SK-N-SH treated with all-trans-retinoic acid at 6 μM for 48 hours (cell line): ENCODE data around the gene NFIX.

Source experiments
- ATAC-seq: fragments of 200-7000 bp; cut with Tn5 transposase; 3 replicates; pipeline ENCODE4 v1.9.1; 2020; ENCODE audit warnings: mild to moderate bottlenecking, moderate library complexity
- ARNTL ChIP-seq: fragments of 450-650 bp; formaldehyde crosslinking; IDR thresholded peaks from 2 replicates; pipeline ENCODE4 v1.5.0; 2020; ENCODE audit warnings: low read depth, mild to moderate bottlenecking, moderate library complexity, borderline replicate concordance
- BACH2 ChIP-seq: fragments of 250-450 bp; sonication (Bioruptor Pico); IDR thresholded peaks from 2 replicates; pipeline ENCODE4 v1.9.0; 2021; ENCODE audit warnings: mild to moderate bottlenecking, borderline replicate concordance
- CREB5 ChIP-seq: fragments of 250-450 bp; sonication (Bioruptor Pico); IDR thresholded peaks from 2 replicates; pipeline ENCODE4 v1.5.1; 2020; ENCODE audit warnings: low read depth, mild to moderate bottlenecking, moderate library complexity
- CSDC2 ChIP-seq: fragments of 250-450 bp; sonication (Bioruptor Pico); IDR thresholded peaks from 2 replicates; pipeline ENCODE4 v1.5.0; 2020; ENCODE audit warnings: mild to moderate bottlenecking, moderate library complexity
- CSRNP3 ChIP-seq: fragments of 250-450 bp; sonication (Bioruptor Pico); IDR thresholded peaks from 2 replicates; pipeline ENCODE4 v1.5.1; 2021; ENCODE audit warnings: mild to moderate bottlenecking, moderate library complexity
- ESRRG ChIP-seq: fragments of 250-450 bp; sonication (Bioruptor Pico); IDR thresholded peaks from 2 replicates; pipeline ENCODE4 v1.6.1; 2021; ENCODE audit warnings: mild to moderate bottlenecking
- GLIS3 ChIP-seq: fragments of 250-450 bp; sonication (Bioruptor Pico); IDR thresholded peaks from 2 replicates; pipeline ENCODE4 v1.5.0; 2020; ENCODE audit warnings: mild to moderate bottlenecking, moderate library complexity
- ISL1 ChIP-seq: fragments of 250-450 bp; sonication (Bioruptor Pico); IDR thresholded peaks from 2 replicates; pipeline ENCODE4 v2.1.2; 2022; ENCODE audit warnings: mild to moderate bottlenecking, moderate library complexity
- OSR1 ChIP-seq: fragments of 250-450 bp; sonication (Bioruptor Pico); IDR thresholded peaks from 2 replicates; pipeline ENCODE4 v1.8.0; 2022; ENCODE audit warnings: moderate library complexity, mild to moderate bottlenecking, inconsistent platforms
- PATZ1 ChIP-seq: fragments of 250-450 bp; sonication (Bioruptor Pico); IDR thresholded peaks from 2 replicates; pipeline ENCODE4 v1.8.0; 2020; ENCODE audit warnings: mild to moderate bottlenecking, moderate library complexity, borderline replicate concordance
- PPARA ChIP-seq: fragments of 250-450 bp; sonication (Bioruptor Pico); IDR thresholded peaks from 2 replicates; pipeline ENCODE4 v1.5.0; 2020; ENCODE audit warnings: mild to moderate bottlenecking, borderline replicate concordance
- RARB ChIP-seq: fragments of 250-450 bp; sonication (Bioruptor Pico); IDR thresholded peaks from 2 replicates; pipeline ENCODE4 v1.8.0; 2021; ENCODE audit warnings: mild to moderate bottlenecking, moderate library complexity
- SNAI2 ChIP-seq: fragments of 250-450 bp; sonication (Bioruptor Pico); IDR thresholded peaks from 2 replicates; pipeline ENCODE4 v1.5.0; 2020; ENCODE audit warnings: mild to moderate bottlenecking, moderate library complexity
- TCF4 ChIP-seq: fragments of 250-450 bp; sonication (Bioruptor Pico); IDR thresholded peaks from 2 replicates; pipeline ENCODE4 v1.8.0; 2021; ENCODE audit warnings: mild to moderate bottlenecking, moderate library complexity, borderline replicate concordance
- TOX ChIP-seq: fragments of 250-450 bp; sonication (Bioruptor Pico); IDR thresholded peaks from 2 replicates; pipeline ENCODE4 v1.8.0; 2021; ENCODE audit warnings: mild to moderate bottlenecking, moderate library complexity, borderline replicate concordance
- TSHZ2 ChIP-seq: fragments of 250-450 bp; sonication (Bioruptor Pico); IDR thresholded peaks from 2 replicates; pipeline ENCODE4 v1.5.0; 2020; ENCODE audit warnings: mild to moderate bottlenecking, moderate library complexity
- ZC3H10 ChIP-seq: fragments of 250-450 bp; sonication (Bioruptor Pico); IDR thresholded peaks from 2 replicates; pipeline ENCODE4 v1.5.1; 2021; ENCODE audit warnings: mild to moderate bottlenecking, moderate library complexity
- ZFP3 ChIP-seq: fragments of 250-450 bp; sonication (Bioruptor Pico); IDR thresholded peaks from 2 replicates; pipeline ENCODE4 v1.5.0; 2020; ENCODE audit warnings: mild to moderate bottlenecking, moderate library complexity
- ZFP30 ChIP-seq: fragments of 450-650 bp; formaldehyde crosslinking; IDR thresholded peaks from 2 replicates; pipeline ENCODE4 v1.5.0; 2022; ENCODE audit warnings: mild to moderate bottlenecking, moderate library complexity
- ZNF565 ChIP-seq: fragments of 450-650 bp; formaldehyde crosslinking; conservative IDR thresholded peaks from 2 replicates; pipeline ENCODE4 v1.5.0; 2020; ENCODE audit warnings: low read depth, mild to moderate bottlenecking, moderate library complexity
- ZNF70 ChIP-seq: fragments of 450-650 bp; formaldehyde crosslinking; IDR thresholded peaks from 2 replicates; pipeline ENCODE4 v1.5.0; 2020; ENCODE audit warnings: mild to moderate bottlenecking, moderate library complexity
- ZNF8 ChIP-seq: fragments of 450-650 bp; formaldehyde crosslinking; IDR thresholded peaks from 2 replicates; pipeline ENCODE4 v1.5.0; 2020; ENCODE audit warnings: mild to moderate bottlenecking, moderate library complexity

The NFIX gene

GRCh38 chr19:13099073-13099999 is 104.1 kb downstream of the NFIX start:
- no peak for ATAC-seq
- no peak for TF ChIP-seq GLIS3
- no peak for TF ChIP-seq ZNF70 (CRISPR knock-in tag)
- TF ChIP-seq ZFP3 (CRISPR knock-in tag), result no peak
- no peak for TF ChIP-seq ESRRG
- no peak for TF ChIP-seq OSR1 (CRISPR knock-in tag)
- no peak for TF ChIP-seq PATZ1 (CRISPR knock-in tag)
- TF ChIP-seq ZC3H10 (CRISPR knock-in tag), result no peak
- no peak for TF ChIP-seq TCF4 (CRISPR knock-in tag)
- TF ChIP-seq ZNF8 (CRISPR knock-in tag), result no peak
- TF ChIP-seq SNAI2 (CRISPR knock-in tag), result no peak
- TF ChIP-seq CREB5 (CRISPR knock-in tag), result no peak
- TF ChIP-seq PPARA (CRISPR knock-in tag), result no peak
- no peak for TF ChIP-seq RARB (CRISPR knock-in tag)
- TF ChIP-seq CSDC2 (CRISPR knock-in tag), result no peak
- no peak for TF ChIP-seq TOX (CRISPR knock-in tag)
- TF ChIP-seq ISL1 (CRISPR knock-in tag), result no peak
- no peak for TF ChIP-seq ZNF565 (CRISPR knock-in tag)
- no peak for TF ChIP-seq ZFP30 (CRISPR knock-in tag)
- no peak for TF ChIP-seq BACH2 (CRISPR knock-in tag)

GRCh38 chr19:13100031-13100588 is 104.8 kb downstream of the NFIX start:
- TF ChIP-seq ARNTL (CRISPR knock-in tag), result no peak
- no peak for TF ChIP-seq GLIS3
- no peak for TF ChIP-seq TSHZ2
- no peak for TF ChIP-seq ZNF70 (CRISPR knock-in tag)
- TF ChIP-seq ZNF565 (CRISPR knock-in tag), result no peak
- no peak for TF ChIP-seq TCF4 (CRISPR knock-in tag)
- no peak for TF ChIP-seq CSRNP3
- no peak for TF ChIP-seq CREB5 (CRISPR knock-in tag)
- TF ChIP-seq PATZ1 (CRISPR knock-in tag), result no peak
- no peak for TF ChIP-seq SNAI2 (CRISPR knock-in tag)
- TF ChIP-seq OSR1 (CRISPR knock-in tag), result no peak
- TF ChIP-seq ZFP30 (CRISPR knock-in tag), result no peak
- no peak for TF ChIP-seq BACH2 (CRISPR knock-in tag)
- no peak for TF ChIP-seq ZFP3 (CRISPR knock-in tag)
- TF ChIP-seq ISL1 (CRISPR knock-in tag), result no peak
- TF ChIP-seq TOX (CRISPR knock-in tag), result no peak
- TF ChIP-seq ZNF8 (CRISPR knock-in tag), result no peak
- no peak for TF ChIP-seq ESRRG
- no peak for TF ChIP-seq CSDC2 (CRISPR knock-in tag)

More at GRCh38 chr19:13100031-13100588, 104.8 kb downstream of the NFIX start:
- ATAC-seq, result no peak
